GM19455 (cell line): Measurements from ENCODE around the gene GRHL3.
"Not testable (repeated sequence)": the region's sequence is repeated elsewhere in the genome, so short reads cannot be mapped to it uniquely, and the experiment has no call there.

ENCODE experiments used
- ATAC-seq: cut with Tn5 transposase; IDR thresholded peaks from one replicate; pipeline ENCODE4 v1.9.1; 2021; ENCODE audit not compliant: unreplicated experiment

GRHL3 gene

GRCh38 chr1:24319312-24319863, at the start of gene GRHL3:
Gene GRHL3, plus strand, starts transcription at chr1:24319357. Its CDS starts 195 bp downstream, at chr1:24319552.
- ATAC-seq = no peak

- ATAC-seq = not testable (repeated sequence)
Observed at GRCh38 chr1:24274203-24275103, 44.7 kb upstream of the GRHL3 start.

DNA sequence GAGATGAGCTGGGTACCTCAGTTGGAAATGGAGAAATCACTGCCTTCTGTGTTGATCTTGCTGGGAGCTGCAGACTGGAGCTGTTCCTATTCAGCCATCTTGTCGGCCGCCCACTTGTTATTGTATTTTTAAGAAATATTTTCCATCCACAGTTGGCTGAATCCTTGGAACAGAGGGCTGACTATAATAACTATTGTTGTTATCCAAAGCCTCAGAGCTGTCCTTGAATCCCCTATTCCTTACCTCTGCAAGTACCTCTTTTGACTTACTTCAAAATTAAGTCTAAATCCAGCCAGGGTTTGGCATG, 44.1 kb upstream of the GRHL3 start:
- no peak for ATAC-seq

DNA sequence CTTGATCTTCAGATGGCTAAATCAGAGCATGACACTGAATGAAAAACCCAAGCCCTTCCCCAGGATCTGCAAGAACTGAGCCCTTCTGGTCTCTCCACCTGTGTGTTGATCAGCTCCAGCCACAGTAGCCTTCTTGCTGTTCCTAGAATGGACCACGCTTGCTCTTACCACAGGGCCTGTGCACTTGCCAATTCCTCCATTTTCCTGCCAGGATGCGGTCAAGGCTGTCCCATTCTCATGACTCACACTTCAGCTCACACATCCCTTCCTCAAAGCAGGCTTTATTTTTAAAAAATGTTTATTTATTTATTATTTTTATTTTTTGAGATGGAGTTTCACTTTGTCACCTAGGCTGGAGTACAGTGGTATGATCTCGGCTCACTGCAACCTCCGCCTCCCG, 43.6 kb upstream of the GRHL3 start:
- ATAC-seq = no peak

GRCh38 chr1:24276791-24277190, 42.4 kb upstream of the GRHL3 start:
- no peak for ATAC-seq

DNA sequence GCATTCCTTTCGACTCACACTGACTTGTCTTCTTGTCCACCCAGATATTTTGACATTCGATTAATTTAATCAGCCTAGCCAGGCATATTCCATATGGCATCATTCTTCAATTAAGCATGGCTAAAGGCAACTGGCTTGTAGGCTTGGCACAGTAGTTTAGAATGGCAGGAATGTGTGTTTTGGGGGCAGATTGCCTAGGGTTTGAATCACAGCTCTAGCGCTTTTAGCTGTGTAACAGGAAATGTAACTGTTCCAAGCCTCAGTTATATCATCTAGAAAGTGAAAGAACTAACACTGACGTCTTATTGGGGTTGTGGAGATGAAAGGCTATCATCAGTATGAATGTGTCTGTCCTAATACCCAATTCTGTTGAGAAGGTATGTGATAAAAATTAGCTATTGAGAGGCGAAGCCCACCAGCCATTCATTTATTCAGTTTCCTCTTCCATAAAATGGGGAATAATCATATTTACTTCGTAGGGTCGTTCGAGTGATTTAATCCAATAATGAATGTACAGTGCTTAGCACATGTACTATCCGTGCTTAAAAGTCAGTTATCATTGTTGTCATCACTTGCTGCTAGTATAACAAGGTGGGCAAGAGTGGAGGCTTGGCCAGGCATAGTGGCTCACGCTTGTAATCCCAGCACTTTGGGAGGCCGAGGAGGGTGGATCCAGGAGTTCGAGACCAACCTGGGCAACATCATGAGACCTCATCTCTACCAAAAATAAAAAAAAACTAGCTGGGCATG, 41.6 kb upstream of the GRHL3 start:
- ATAC-seq = no peak

GRCh38 chr1:24278726-24279125, 40.4 kb upstream of the GRHL3 start:
- ATAC-seq = no peak

- no peak for ATAC-seq
Observed at GRCh38 chr1:24279590-24280232, 39.4 kb upstream of the GRHL3 start.

DNA sequence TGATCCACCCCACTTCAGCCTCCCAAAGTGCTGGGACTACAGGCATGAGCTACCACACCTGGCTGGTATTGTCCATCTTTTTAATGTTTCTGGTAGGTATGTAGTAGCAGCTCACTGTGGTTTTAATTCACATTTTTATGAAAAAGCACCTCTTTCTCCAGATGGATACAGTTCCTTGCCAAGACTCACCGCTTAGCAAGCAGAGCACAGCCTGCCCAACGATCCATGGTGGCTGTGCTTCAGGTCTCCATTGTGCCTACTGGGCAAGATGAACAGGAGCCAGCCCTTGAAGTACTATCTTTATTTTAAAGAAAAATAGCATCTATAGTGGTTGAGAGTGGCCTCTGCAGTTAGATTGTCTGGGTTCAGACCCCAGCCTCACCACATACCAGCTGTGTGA, 37.6 kb upstream of the GRHL3 start:
- no peak for ATAC-seq

GRCh38 chr1:24282491-24282890, 36.7 kb upstream of the GRHL3 start:
- ATAC-seq = no peak

DNA sequence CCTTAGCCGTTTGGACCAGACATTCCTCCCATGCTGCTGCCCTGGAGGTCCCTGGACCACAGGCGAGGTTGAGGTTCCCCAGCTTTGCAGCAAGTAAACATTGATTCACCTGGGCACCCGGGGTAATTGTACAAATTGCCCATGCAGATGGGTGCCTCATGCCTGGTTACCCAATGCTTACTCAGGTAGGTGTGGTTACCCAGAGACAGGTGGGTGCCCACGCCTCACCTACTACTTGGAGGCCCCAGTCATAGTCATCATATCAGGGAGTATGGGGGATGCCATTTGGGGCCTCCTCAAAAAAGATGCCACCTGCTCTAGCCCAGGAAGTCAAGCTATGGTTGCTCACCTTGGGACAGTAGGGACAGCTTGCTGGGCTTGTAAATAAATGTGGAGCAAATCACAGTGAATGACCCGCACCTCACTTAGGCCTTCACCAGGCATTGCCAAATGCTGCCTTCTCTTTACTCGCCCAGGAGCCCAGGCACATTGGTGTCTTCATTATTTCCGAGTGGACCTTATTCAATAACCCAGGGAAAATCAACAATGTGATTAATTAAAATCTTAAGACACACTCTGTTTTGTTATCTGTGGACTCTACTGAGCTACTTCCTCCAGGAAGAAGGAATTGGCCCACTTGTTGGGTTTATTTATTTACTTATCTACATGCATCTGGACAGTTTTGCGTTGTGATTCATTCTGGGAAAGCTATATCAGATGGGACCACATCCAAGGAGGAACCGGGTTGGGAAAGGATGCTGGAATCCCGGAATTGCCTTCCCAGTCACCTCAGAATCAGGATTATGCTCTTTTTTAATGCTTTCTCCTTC, 35.6 kb upstream of the GRHL3 start:
- no peak for ATAC-seq

DNA sequence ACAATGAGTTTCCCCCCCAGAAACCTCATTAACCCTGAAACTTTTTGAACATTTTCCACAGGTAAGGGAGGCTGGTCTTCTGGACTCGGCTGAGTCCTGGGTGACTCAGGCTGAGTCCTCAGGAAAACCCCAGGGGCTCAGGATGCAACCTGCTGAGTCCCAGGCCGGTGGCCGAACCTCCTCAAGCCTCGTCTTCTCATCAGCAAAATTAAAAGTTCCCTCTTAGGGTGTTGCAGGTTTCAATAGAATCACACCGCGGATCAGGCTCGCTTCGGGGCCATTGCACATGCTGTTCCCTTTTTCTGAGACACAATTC, 35.0 kb upstream of the GRHL3 start:
- ATAC-seq = no peak

DNA sequence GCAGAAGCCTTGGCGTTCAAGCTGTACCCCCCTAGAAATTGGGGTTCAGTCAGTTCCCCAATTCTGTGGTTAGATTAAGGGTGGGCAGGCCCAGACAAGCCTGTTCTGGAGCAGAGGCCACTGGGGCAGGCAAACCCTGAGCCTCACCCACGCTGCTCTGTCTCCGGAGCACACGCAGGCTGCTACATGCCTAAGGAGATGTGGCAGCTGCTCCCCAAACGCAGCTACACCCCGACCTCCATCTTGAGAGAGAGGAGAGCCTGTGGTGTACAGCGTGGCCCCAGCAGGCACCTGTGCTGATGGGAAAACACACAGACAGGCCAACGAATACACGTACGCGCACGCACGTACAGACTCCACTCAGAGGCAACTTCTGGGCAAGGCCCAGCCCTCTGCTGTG, 33.9 kb upstream of the GRHL3 start:
- no peak for ATAC-seq

DNA sequence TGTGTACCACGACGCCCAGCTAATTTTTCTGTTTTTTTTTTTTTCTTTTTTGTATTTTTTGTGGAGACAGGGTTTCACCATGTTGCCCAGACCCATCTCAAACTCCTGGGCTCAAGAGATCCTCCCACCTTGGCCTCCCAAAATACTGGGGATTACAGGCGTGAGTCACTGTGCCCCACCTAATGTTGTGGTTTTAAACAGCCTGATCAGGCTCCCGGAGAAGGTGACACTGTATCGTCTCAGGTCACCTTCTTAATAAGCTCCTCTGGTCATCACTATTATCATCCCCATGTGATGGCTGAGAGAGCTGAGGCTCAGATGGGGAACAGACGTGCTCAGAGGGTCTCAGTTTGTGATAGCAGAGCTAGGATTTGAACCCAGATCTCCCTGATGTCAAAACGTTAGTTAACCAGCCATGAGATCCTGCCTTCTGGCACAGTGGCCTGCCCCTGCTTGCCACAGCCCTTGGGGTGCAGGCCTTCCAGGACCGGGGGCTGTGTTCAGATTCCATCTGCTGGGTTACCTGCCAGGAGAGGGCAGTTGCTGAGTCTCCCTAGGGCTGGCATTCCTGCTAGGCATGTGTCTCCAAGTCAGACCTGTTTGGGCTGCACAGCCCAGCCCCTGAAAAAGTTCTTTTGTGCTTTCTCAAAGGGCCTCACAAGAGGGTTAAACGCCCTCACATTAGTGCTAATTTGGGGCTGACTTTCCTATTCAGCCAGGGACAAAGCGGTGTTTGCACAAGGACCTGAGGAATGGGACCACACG, 32.7 kb upstream of the GRHL3 start:
- no peak for ATAC-seq

DNA sequence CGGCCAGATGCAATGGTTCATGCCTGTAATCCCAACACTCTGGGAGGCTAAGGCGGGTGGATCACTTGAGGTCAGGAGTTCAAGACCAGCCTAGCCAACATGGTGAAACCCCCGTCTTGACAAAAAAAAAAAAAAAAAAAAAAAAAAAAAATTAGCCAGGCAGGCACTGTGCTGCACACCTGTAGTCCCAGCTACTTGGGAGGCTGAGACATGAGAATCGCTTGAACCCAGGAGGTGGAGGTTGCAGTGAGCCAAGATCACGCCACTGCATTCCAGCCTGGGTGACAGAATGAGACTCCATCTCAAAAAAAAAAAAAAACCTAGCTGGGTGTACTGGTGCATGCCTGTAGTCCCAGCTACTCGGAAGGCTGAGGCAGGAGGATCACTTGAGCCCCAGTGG, 31.4 kb upstream of the GRHL3 start:
- ATAC-seq = not testable (repeated sequence)

DNA sequence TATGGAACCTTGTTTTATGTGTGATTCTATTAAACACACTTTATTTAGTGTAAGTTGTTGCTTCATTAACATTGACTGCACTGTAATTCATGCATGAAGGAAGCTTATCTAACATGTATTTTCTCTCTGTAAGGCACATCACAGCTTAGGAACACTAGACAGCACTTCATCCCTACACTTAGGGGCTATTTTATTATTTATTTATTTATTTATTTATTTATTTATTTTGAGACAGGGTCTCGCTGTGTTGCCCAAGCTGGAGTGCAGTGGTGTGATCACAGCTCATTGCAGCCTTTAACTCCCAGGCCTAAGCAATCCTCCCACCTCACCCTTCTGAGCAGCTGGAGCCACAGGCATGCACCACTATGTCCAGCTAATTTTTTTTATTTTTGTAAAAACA, 30.7 kb upstream of the GRHL3 start:
- no peak for ATAC-seq

DNA sequence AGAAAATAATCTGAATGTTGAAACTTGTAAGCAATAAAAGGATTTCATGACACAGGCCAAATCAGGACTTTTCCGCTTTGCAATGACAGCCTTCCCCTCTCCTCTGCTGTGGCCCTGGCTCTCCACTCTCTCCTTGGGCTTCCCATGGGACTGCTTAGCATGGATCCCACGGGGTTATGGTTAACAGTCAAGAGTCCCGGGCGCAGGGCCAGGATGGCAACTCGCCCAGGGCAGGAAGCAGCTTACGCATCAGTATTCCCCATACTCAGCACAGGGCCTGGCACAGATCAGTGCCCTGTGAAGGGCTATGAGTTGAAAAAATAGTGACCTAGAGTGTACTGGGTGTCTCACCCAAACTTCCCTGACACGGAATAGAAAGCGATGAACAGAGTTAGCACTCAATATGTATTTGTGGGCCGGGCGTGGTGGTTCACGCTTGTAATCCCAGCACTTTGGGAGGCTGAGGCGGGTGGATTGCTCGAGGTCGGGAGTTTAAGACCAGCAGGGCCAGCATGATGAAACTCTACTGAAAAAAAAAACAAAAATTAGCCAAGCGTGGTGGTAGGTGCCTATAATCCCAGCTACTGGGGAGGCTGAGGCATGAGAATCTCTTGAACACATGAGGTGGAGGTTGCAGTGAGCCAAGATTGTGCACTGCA, 29.1 kb upstream of the GRHL3 start:
- ATAC-seq = no peak

- no peak for ATAC-seq
Observed at GRCh38 chr1:24290933-24291487, 28.1 kb upstream of the GRHL3 start.

- no peak for ATAC-seq
Observed at GRCh38 chr1:24292103-24292502, 27.1 kb upstream of the GRHL3 start.
